ENCODE results near the gene BRAT1.

- TF ChIP-seq, protein P1, sequence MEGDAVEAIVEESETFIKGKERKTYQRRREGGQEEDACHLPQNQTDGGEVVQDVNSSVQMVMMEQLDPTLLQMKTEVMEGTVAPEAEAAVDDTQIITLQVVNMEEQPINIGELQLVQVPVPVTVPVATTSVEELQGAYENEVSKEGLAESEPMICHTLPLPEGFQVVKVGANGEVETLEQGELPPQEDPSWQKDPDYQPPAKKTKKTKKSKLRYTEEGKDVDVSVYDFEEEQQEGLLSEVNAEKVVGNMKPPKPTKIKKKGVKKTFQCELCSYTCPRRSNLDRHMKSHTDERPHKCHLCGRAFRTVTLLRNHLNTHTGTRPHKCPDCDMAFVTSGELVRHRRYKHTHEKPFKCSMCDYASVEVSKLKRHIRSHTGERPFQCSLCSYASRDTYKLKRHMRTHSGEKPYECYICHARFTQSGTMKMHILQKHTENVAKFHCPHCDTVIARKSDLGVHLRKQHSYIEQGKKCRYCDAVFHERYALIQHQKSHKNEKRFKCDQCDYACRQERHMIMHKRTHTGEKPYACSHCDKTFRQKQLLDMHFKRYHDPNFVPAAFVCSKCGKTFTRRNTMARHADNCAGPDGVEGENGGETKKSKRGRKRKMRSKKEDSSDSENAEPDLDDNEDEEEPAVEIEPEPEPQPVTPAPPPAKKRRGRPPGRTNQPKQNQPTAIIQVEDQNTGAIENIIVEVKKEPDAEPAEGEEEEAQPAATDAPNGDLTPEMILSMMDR (conservative IDR thresholded peaks at IDR 0.05), result no peak
- no peak for TF ChIP-seq ZFX (IDR thresholded peaks at IDR 0.05)
Observed at GRCh38 chr7:2498708-2499107, 56.6 kb downstream of the BRAT1 start.
